ENCODE results near the gene GPR89A.
"Not testable (repeated sequence)": the region's sequence is repeated elsewhere in the genome, so short reads cannot be mapped to it uniquely, and the experiment has no call there.

DNA sequence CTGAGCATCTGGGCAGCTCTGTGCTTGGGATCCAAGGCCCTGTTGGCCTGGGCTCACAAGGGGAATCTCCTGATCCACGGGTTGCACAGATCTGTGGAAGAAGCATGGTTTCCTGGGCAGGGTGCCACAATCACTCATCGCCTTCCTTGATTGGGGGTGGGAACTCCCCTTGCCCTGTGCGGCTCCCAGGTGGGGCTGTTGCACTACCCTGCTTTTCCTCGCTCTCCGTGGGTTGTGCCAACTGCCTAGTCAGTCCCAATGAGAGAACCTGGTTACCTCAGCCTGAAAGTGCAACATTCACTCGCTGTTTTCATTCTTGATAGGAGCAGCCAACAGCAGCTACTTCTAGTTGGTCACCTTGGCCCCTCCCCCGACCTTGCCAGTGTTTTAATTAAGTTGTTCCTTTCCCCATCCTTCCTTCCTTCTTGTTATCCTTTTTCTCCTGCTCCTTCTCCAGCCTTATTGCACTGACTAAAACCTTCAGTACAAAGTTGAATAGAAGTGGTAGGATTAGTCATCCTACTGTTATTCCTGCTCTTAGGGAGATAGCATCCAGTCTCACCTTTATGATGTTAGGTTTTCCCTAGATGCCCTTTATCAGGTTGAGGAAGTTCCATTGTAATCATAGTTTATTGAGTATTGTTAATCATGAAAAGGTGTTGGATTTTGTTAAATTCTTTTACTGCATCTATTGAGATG, 48.6 kb downstream of the GPR89A start:
- TF ChIP-seq, protein P1, sequence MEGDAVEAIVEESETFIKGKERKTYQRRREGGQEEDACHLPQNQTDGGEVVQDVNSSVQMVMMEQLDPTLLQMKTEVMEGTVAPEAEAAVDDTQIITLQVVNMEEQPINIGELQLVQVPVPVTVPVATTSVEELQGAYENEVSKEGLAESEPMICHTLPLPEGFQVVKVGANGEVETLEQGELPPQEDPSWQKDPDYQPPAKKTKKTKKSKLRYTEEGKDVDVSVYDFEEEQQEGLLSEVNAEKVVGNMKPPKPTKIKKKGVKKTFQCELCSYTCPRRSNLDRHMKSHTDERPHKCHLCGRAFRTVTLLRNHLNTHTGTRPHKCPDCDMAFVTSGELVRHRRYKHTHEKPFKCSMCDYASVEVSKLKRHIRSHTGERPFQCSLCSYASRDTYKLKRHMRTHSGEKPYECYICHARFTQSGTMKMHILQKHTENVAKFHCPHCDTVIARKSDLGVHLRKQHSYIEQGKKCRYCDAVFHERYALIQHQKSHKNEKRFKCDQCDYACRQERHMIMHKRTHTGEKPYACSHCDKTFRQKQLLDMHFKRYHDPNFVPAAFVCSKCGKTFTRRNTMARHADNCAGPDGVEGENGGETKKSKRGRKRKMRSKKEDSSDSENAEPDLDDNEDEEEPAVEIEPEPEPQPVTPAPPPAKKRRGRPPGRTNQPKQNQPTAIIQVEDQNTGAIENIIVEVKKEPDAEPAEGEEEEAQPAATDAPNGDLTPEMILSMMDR (IDR thresholded peaks at IDR 0.05; ENCODE audit: low read depth, low read length, poor library complexity, severe bottlenecking) = not testable (repeated sequence)
- TF ChIP-seq EZH2phosphoT487 (IDR thresholded peaks at IDR 0.05; ENCODE audit: borderline replicate concordance, low read length) = not testable (repeated sequence)
